Amniotic epithelial cell (primary cell): ENCODE measurements around the gene FMOD.
"Not testable (repeated sequence)": the region's sequence is repeated elsewhere in the genome, so short reads cannot be mapped to it uniquely, and the experiment has no call there.

ENCODE experiments used
- DNase-seq: peaks from one replicate; pipeline ENCODE4 v3.0.0-alpha.2; 2010; ENCODE audit warnings: low read depth

Gene FMOD

DNA sequence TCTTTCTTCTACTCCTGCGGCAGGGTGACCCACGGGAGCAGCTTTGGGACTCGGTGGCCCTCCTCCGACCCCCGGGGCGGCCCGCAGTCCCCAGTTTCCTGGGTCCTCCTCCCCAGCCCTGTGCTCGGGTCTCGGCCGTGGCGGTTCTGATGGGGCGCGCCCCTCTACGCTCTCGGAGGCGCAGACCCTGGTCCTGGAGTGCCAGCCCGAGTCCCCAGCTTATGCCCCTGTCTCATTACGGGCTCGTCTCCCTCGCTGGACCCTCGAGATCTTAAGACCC, 45.2 kb downstream of the FMOD start:
- no peak for DNase-seq

GRCh38 chr1:203304919-203305808, 45.8 kb downstream of the FMOD start, which contains the start of gene BTG2:
Gene BTG2, plus strand, starts transcription at chr1:203305519. Its CDS starts 88 bp downstream, at chr1:203305607.
- DNase-seq = peak; percentile 79

- DNase-seq = no peak
Measured at GRCh38 chr1:203304391-203304918, 46.5 kb downstream of the FMOD start.

DNA sequence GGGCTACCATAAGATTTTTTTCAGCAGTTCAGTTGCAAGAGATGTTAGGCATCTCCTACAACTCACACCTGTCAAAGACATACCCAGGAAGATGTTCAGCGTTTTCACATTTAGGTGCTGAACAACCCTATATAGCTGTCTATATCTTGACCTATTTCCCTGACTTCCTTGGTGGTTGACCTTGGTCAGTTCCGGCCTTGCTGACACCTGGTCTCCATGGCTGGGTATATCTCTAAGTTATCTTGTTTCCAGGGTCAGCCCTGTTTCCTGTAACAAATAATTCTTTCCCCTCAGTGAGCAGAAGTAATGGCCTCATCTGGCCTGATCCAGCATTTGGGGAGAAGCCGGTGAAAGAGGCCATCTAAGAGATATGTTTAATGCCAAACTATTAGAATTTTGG, 48.0 kb downstream of the FMOD start:
- DNase-seq = no peak

- DNase-seq = no peak
Measured at GRCh38 chr1:203302456-203302855, 48.5 kb downstream of the FMOD start.

- DNase-seq = no peak
Measured at GRCh38 chr1:203301331-203301668, 49.6 kb downstream of the FMOD start.

- DNase-seq = peak; percentile 53
Measured at GRCh38 chr1:203300441-203301330, 50.2 kb downstream of the FMOD start.

- DNase-seq = not testable (repeated sequence)
Measured at GRCh38 chr1:203299719-203300429, 51.0 kb downstream of the FMOD start.

DNA sequence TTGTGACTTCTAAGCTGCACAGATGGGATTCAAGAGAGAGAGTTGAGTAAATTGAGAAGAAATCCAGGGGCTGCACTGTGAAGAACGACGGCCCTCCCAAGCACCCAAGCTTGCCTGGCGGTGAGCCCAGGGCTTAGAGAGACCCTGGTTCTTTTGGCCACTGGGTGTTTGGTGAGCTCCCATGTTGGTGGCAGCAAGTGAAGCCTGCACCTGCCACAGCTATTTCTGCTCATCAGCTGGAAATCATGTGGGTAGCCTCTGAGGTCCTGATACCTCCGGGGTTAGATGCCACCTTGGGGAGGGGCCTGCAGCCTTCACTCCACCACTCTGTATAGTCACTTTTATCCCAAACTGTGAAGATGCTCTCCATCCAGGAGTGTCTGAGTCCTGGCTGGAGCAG, 51.8 kb downstream of the FMOD start:
- no peak for DNase-seq

- DNase-seq = no peak
Measured at GRCh38 chr1:203296460-203297073, 54.4 kb downstream of the FMOD start.

DNA sequence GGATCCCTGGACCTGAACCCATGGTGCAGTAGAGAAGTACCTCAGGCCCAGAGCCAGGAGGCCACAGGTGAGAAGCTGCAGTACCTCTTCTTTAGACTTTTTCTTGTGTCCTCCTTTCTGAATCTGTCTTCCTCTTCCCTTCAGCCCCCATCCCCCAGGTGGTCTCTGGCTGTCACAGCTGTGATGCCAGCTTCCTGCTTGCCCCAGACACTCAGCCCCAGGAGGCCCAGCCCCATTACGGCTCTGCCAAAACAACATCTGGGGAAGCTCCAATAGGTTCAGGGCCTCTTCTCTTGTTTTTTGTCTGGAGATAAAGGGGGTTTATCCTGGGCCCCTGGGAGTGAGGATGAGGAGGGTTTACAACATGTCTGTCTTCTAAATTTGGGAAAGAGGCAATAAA, 55.1 kb downstream of the FMOD start:
- no peak for DNase-seq

DNA sequence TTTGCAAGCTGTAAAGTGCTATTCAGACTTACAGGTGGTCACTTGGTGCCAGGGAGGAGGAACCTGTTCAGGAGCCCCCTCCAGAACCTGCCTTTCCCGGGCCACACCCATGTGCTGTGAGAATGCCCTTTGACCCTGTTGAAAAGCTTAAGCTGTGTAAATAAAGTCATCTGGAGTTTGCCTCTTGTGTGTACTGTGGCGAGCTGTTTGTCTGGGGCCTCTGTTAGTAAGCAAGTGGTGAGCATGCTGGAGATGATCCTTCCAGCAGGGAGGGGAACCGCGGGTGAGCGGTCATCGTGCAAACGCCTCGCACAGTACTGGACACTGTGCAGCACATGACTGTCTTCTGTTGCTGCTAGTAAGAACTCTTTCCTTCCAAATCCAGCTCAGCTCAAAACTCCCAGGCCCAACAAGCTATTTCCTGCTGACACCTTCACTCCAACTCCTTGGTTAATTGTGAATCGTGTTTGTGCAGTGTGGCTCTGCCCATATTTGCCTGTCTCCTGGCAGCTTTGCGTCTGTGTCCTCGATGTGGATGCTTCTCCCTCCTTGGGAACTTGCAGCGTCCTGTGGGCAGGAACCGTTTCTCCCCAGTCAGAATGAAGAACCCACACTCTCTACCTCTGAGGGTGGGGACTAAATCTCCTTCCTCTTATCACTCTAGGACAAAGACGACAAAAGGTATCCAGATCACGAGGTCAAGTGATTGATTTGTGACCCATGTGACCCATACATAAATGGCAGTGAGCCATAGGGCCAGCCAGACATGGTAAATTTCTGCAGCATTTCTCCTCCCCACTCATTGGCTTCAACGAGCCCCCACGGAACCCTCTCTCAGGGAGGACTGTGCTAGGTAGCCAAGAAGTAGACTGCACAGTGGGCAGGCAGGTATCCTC, 59.5 kb downstream of the FMOD start:
- peak; percentile 58 for DNase-seq
